ENCODE data around the gene SHANK1. TPM values are rescaled to one million over a fixed set of nuclear protein-coding genes. Genes with fewer than 3 reads are reported as not detected.

SHANK1 gene
- polyA plus RNA-seq, 3 donors from 2014 or later = not detected

Other genes starting within 250 kb of the SHANK1 start
- 10 to 100 TPM in 1 of 3 donors, 1 to 10 TPM in 2; 6.9 to 13.3 (median 9.5) TPM for gene EMC10, start 243.3 kb downstream of the SHANK1 start, polyA plus RNA-seq
- 1 to 10 TPM in 1 of 3 donors, under 1 TPM in 2; 0.39 to 1.3 (median 0.68) TPM for gene GARIN5A, start 243.0 kb downstream of the SHANK1 start, polyA plus RNA-seq
- gene JOSD2, start 208.6 kb downstream of the SHANK1 start, polyA plus RNA-seq = 10 to 100 TPM; 21.4 to 28.2 (median 26.1) TPM
- gene ASPDH, start 205.9 kb downstream of the SHANK1 start, polyA plus RNA-seq = not detected
- not detected for gene LRRC4B, start 151.4 kb downstream of the SHANK1 start, polyA plus RNA-seq
- under 1 TPM in 1 of 3 donors, not detected in 2; 0.22 TPM for gene SYT3, start 79.9 kb downstream of the SHANK1 start, polyA plus RNA-seq
- gene C19orf81, start 70.4 kb downstream of the SHANK1 start, polyA plus RNA-seq = 1 to 10 TPM in 1 of 3 donors, not detected in 2; 1.8 TPM
- gene CLEC11A, start 3.6 kb upstream of the SHANK1 start, polyA plus RNA-seq = 1 to 10 TPM; 1.4 to 4.6 (median 4.2) TPM
- gene GPR32, start 50.7 kb upstream of the SHANK1 start, polyA plus RNA-seq = not detected
- not detected for gene ACP4, start 70.6 kb upstream of the SHANK1 start, polyA plus RNA-seq
- gene KLK1, start 104.0 kb upstream of the SHANK1 start, polyA plus RNA-seq = not detected
- not detected for gene KLK15, start 113.8 kb upstream of the SHANK1 start, polyA plus RNA-seq
- gene KLK3, start 135.1 kb upstream of the SHANK1 start, polyA plus RNA-seq = not detected
- gene KLK2, start 153.6 kb upstream of the SHANK1 start, polyA plus RNA-seq = not detected
- gene KLK4, start 191.6 kb upstream of the SHANK1 start, polyA plus RNA-seq = not detected
- not detected for gene KLK5, start 233.2 kb upstream of the SHANK1 start, polyA plus RNA-seq
- not detected for gene KLK6, start 249.8 kb upstream of the SHANK1 start, polyA plus RNA-seq

Measured in immature natural killer cell (primary cell).